Limb (tissue), 2 donors: ENCODE data around the gene EPHB1.
"Not testable (repeated sequence)": the region's sequence is repeated elsewhere in the genome, so short reads cannot be mapped to it uniquely, and the experiment has no call there.

Experiments
- DNase-seq, 2 donors: peaks; one replicate each; pipeline ENCODE4 v3.0.0-alpha.2; 2016; ENCODE audit errors: extremely low spot score in 2 of 2

Gene EPHB1

GRCh38 chr3:134944429-134944828 is 149.4 kb downstream of the EPHB1 start:
- DNase-seq = no peak

DNA sequence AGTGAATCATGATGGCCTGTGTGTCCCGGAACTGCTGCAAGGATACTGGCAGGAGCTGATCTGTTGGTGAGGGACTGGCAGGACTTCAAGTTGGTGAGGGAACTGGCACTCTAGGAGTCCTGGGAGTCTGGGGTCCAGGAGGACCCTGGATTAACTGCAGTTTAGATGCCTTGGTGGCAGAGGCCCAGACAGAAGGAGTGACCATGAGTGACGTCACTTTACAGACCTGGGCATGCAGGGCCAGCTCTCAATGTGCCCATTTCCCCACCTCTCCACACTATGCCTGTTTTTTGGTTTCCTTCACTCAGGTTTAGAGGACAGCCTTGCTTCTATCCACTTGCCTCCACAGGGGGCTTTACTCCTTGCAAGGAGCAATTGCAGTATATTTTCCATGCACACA is 154.1 kb downstream of the EPHB1 start:
- DNase-seq = no peak

DNA sequence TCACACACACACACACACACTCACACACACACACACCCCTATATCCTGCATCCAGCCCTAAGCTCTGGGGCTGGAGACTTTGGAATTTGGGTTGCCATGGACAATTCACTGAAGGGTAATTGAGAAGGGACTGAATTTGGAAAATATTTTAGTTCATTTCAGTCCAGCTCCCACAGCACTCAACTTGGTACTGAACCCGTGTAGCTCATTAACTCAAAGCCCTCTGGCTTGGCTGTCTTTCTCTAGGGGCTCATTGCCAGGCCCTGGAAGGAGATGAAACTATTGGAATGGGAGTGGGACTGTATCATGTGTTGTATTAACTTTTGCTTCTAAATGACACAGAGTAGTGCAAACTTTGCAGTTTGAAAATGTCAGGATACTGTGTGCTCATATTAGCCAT is 157.3 kb downstream of the EPHB1 start:
- no peak for DNase-seq

DNA sequence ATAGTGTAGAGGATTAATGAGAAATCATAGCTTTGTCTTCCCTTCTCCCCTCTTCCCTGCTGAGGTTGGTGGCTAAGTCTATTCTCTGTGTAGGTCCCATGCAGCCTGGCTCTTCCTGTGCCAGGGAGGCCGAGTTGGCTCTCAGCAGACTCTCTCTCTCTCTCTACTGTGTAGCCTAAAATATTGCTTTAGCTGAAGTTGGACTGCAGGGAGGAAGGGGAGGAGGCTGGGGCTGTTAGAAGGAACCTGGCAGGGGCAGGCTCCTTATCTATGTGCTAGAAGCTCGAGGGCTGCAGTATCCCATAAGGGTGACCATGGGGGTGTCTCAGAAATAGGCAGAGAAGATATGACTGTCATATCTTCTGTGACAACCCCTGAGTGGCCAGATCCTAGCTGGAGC is 160.8 kb downstream of the EPHB1 start:
- DNase-seq = no peak

DNA sequence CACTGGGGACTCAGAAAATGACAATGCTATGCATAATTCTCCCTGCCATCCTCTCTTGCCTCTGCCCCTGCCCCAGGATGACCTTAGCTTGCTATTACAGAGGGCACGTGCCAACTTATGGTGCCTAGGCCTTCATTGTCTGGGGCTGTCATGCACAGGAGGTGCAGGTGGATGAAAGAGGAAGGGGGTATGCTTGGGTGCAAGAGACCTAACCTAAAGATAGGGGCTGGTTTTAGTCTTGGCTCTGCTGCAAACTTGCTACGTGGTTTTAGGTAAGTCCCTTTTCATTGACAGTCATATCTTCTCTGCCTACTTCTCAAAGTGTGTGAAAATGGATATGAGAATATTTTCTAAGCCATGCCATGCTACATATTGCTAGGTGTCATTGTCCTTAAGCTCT is 161.3 kb downstream of the EPHB1 start:
- DNase-seq = no peak

DNA sequence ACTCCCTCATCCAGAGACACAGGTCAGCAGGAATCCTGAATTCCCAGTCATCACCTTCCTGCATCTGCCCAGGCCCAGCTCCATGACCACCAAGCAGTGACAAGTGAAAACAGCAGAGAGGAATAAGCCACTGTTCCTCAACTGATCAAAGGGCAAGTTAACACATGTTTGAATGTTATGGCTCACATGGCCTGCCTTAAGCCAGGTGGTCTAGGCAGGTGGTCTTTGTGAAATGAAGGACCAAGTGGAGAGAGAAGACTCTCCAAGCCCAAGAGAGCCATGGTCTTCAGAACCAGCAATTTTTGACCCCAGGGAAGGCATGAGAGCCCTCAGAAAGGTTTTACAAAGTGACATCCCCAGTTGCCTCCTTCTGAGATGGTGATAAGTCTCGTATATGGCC is 161.8 kb downstream of the EPHB1 start:
- no peak for DNase-seq

- no peak for DNase-seq
Observed at GRCh38 chr3:134959516-134959915, 164.5 kb downstream of the EPHB1 start.

GRCh38 chr3:134964226-134964625 is 169.2 kb downstream of the EPHB1 start:
- DNase-seq = no peak

DNA sequence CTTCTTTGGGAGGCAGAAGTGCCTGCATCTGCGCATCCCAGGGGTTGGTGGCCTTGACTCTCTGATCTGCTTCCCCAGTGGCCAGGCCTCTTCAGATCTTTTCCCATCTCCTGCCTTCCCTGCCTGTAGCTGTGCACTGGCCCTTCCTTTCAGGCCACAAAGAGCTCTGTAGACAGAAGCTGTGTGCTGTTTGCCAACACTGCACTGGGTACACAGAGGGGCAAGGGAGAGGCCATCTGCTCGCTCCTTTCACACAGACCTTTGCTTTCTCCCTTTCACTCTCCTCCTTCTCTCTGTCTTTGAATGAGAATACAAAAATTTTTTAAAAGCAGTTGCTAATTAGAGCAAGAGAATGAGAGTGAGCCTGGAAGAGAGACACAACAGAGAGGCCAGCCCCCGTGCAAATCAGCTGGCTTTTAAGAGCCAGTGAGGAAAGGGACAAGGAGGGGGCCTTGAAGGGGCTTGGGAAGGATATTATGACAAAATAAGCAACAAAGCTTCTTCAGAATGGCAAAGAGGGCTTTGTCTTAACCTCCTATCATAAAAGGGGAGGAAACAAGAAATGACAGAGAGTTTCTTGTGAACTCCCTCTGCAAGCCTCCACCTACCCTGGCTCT is 170.9 kb downstream of the EPHB1 start:
- DNase-seq = no peak

GRCh38 chr3:134970895-134971294 is 175.8 kb downstream of the EPHB1 start:
- DNase-seq = no peak

GRCh38 chr3:134971306-134971705 is 176.2 kb downstream of the EPHB1 start:
- DNase-seq = no peak

GRCh38 chr3:134971907-134972306 is 176.8 kb downstream of the EPHB1 start:
- DNase-seq = not testable (repeated sequence)

GRCh38 chr3:134972836-134973455 is 177.9 kb downstream of the EPHB1 start:
- DNase-seq = no peak

DNA sequence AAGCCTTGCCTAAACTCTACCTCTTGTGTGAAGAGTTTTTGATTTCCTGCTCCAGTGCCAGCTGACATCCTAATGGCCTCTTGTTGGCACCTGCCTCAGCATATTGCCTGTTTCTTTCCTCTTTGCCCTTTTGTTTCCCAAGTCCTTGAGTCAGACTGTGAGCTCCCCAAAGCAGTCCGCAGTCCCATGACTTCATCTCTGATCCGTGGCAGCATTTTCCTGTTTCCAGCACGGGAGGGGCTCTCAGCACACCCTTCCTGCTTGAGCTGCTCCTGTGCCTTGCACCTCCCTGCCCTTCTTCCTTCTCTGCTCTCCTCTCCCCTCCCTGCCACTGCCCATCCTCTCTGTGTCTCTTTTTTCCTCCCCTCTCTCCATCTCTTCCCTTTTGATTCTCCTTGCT is 179.6 kb downstream of the EPHB1 start:
- DNase-seq = no peak

GRCh38 chr3:134976948-134977347 is 181.9 kb downstream of the EPHB1 start:
- no peak for DNase-seq

- no peak for DNase-seq
Observed at GRCh38 chr3:134978658-134979057, 183.6 kb downstream of the EPHB1 start.

DNA sequence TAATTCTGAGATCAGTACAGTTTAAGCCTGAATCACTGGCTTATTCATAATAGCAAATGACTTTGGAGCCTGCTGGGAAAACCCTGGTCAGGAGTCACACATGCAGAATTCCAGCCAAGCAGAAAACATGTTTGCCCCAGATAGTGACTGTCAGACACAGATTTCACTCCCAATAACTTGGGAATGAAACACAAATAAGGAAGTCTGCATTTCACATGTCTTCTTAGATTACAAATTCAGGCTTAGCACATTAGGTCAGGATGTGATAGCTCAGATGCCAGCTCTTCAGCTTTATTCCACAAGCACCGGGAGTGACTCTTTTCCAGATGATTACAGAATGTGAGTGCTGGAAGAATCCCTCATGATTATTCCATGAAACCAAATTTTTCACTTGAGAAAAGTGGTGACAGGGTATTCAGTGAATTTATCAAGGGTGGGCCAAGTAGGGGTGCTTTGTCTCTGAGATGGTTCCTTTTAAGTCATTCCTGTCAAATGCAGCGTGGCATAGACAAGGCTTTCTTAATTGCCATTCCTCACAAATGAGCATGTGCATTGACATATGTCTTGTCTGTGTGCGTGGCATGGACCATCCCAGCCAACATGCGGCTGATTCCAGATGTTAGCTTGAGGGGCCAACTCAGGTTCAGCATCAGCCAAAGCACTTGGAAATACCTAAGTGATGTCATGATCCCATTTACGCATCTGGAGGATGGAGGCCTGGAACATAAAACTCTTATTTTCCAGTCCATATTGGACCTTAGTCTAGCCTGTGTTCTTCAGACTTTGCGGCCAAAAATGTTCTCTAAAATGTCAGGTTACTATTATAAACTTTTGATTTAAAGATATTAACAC is 191.0 kb downstream of the EPHB1 start:
- DNase-seq = no peak

DNA sequence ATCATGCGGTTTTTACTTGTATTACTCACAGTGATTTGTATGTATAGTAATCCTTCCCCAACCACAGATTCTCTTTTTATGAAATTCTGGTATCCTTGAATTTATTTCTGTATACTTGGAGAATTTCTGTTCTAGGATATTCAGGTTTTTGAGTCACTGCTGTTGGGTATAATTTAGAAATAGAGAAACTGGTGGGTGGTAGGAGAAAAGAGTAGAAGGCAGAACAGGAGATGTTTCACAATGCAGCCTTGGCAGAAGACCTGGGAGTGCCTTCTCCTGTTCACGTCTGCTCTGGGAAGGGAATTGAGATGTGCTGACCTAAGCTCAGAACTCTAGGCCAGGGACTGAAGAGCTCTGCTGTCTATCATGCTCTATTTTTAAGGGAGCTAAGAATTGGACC is 193.6 kb downstream of the EPHB1 start:
- no peak for DNase-seq

GRCh38 chr3:134991003-134991402 is 195.9 kb downstream of the EPHB1 start:
- DNase-seq = no peak

GRCh38 chr3:134991472-134992010 is 196.5 kb downstream of the EPHB1 start:
- no peak for DNase-seq

DNA sequence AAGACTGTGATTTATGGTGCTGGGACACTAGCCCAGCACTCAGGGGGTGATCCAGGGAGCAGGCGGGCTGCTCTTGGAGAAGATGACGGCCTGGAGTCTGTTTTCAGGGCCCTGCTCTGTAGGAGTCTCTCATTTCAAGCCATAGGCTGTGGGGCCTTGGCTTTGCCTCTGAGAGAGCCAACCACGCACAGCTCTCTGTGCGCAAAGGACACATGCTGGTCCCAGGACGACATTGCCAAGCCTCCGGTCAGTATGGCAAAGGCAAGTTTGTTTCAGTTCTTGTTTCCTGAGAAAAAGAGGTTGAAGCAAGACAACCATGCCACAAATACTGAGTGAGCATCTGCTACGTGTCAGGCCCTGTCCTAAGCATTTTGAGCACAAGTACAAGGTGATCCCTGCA is 197.1 kb downstream of the EPHB1 start:
- no peak for DNase-seq

DNA sequence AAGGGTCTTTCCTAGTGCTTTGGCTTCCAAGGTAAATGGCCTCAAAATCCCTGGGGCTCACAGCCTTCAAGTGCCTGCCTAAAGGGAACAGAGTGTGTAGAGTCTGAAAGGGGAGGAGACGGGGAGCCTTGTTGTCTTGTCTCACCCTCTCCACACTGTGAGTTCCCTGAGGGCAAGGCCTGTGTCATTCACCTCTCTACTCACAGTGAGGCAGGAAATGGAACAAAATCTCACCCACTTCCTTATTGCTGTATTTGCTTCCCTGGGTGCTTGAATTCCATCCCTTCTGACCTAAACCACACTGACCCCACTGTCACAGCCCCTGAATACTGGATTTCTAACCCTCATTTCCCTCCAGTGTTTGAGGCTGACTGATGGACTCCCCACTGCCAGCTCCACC is 197.5 kb downstream of the EPHB1 start:
- DNase-seq = no peak
